Lower lobe of right lung (tissue), 2 donors: Measurements from ENCODE around the gene SH3RF1. TPM values are rescaled to one million over a fixed set of nuclear protein-coding genes. Genes with fewer than 3 reads are reported as not detected.
"Not testable (repeated sequence)": the region's sequence is repeated elsewhere in the genome, so short reads cannot be mapped to it uniquely, and the experiment has no call there.

ENCODE experiments used
- ATAC-seq, 2 donors: fragments of 200-7000 bp; cut with Tn5 transposase; one replicate each; pipeline ENCODE4 v1.9.1; 2020 to 2022; ENCODE audit warnings: mild to moderate bottlenecking in 2 of 2, moderate library complexity in 2 of 2
- DNase-seq: peaks from one replicate; pipeline ENCODE4 v3.0.0-alpha.2; 2020
- H3K27ac ChIP-seq: fragments of 200-600 bp; one replicate; pipeline ENCODE4 v1.8.0; 2022
- H3K27me3 ChIP-seq: fragments of 200-600 bp; one replicate; pipeline ENCODE4 v1.8.0; 2022; ENCODE audit warnings: low read depth
- H3K36me3 ChIP-seq: fragments of 200-600 bp; one replicate; pipeline ENCODE4 v1.8.0; 2022; ENCODE audit warnings: mild to moderate bottlenecking
- H3K4me1 ChIP-seq: fragments of 200-600 bp; one replicate; pipeline ENCODE4 v1.8.0; 2022
- H3K4me3 ChIP-seq: fragments of 200-600 bp; one replicate; pipeline ENCODE4 v1.8.0; 2022; ENCODE audit warnings: mild to moderate bottlenecking
- H3K9me3 ChIP-seq: fragments of 200-600 bp; one replicate; pipeline ENCODE4 v1.8.0; 2022
- intact Hi-C: fragments of 100-400 bp; cut with DNase I; formaldehyde crosslinking; loops from one replicate; pipeline ENCODE4 v1.11.0; 2022
- total RNA-seq: library from RNA; stranded (reverse); fragmentation: NEBNext Ultra II Directional; extraction: Animal tissue kit (Norgen Biotek cat#: 25700); gene quantifications from one replicate; pipeline ENCODE4 v1.2.1, GENCODE V29; 2021
- TF ChIP-seq, protein P1 (sequence below): fragments of 200-600 bp; IDR thresholded peaks from one replicate; pipeline ENCODE4 v1.8.0; 2022; ENCODE audit warnings: antibody characterized with exemption, mild to moderate bottlenecking
- donor health status: DM: no; HTN: yes; CAD: no; lungs with severe emphysema.

Gene SH3RF1
- total RNA-seq, 1 donor from 2014 or later: 34.2 TPM

DNA sequence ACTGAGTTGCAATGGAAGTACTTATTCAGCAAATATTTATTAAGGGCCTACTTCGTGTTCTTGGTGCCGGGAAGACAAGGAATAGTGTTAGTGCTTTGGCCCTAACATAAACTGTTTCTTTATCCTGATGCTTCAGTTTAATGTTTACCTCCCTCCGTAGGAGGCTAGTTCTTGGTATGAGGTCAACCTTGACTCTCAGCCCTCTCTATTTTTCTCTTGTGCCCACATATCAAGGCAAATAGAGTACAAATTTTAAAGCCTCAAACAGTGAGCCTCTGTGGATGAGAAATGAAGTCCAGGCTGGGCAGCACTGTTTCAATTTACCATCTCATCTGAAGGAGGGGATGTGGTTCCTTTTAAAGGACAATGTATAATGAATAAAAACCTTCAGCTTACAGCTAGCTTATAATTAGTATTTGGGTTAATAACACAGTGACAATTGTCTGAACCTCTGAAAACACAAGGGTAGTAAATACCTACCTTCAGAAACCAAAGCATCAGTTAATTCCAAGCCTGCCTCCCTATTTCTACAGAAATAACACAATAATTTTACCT lies 68.5 kb downstream of the SH3RF1 start:
- intact Hi-C loops: no loop called here
- H3K4me1 ChIP-seq: peaks cover 37% of the 10 kb centered on the region
- no peaks in the 10 kb centered on the region for H3K27me3 ChIP-seq
- no peaks in the 10 kb centered on the region for H3K9me3 ChIP-seq
- H3K27ac ChIP-seq: peak overlapping the region; percentile 22
- H3K36me3 ChIP-seq: no peaks in the 10 kb centered on the region
- TF ChIP-seq, protein P1, sequence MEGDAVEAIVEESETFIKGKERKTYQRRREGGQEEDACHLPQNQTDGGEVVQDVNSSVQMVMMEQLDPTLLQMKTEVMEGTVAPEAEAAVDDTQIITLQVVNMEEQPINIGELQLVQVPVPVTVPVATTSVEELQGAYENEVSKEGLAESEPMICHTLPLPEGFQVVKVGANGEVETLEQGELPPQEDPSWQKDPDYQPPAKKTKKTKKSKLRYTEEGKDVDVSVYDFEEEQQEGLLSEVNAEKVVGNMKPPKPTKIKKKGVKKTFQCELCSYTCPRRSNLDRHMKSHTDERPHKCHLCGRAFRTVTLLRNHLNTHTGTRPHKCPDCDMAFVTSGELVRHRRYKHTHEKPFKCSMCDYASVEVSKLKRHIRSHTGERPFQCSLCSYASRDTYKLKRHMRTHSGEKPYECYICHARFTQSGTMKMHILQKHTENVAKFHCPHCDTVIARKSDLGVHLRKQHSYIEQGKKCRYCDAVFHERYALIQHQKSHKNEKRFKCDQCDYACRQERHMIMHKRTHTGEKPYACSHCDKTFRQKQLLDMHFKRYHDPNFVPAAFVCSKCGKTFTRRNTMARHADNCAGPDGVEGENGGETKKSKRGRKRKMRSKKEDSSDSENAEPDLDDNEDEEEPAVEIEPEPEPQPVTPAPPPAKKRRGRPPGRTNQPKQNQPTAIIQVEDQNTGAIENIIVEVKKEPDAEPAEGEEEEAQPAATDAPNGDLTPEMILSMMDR: no peak
- H3K4me3 ChIP-seq: no peak overlapping the region
- DNase-seq: no peak
- ATAC-seq: peak in 1 of 2 donors; percentile 22

DNA sequence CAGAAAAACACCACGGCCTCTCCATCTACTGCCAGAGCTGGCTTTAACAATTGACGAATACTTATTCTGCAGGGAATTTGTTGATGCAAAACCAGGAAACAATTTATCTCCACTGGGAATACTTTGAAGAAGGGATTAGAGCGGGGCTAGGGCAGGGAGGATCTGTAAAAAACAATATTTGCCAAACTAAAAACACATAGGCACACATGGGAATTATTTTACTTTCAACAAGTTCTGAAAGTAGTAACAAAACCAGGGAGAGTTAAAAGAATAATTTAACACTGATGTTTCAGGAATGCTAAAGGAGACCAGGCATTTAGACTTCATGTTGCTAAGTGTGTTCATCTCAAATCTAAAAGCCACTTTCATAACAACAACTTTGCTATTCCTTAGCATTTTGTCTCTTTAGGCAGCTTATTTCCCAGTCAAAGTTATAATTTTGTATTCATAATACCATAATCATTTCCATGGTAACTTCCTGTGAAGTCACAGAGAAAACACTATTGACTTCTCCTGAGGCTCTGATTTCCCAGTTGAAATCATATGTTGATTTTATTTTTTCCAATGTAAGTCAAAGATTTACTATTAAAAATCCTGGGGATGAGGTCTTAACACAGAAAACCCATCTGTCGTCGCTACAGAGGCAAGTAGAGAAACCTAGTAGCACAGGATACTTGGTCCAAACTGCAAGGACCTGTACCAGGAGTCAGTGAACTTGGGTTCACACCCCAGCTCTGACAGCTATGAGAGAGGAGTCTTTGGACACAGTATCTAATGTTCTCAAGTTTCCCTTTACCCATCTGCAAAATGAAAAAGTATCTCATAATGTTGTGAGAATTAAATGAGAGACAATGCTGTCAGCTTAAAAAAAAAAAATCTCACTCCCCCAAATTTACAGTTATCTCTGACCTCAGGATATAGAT lies 69.3 kb downstream of the SH3RF1 start:
- H3K4me1 ChIP-seq: peaks cover 37% of the 10 kb centered on the region
- H3K9me3 ChIP-seq: no peaks in the 10 kb centered on the region
- DNase-seq: no peak
- no peaks in the 10 kb centered on the region for H3K36me3 ChIP-seq
- no peaks in the 10 kb centered on the region for H3K27me3 ChIP-seq
- intact Hi-C loops: no loop called here
- peak overlapping the region; percentile 22 for H3K27ac ChIP-seq
- TF ChIP-seq, protein P1: no peak
- no peak overlapping the region for H3K4me3 ChIP-seq
- peak in 1 of 2 donors; percentile 39 for ATAC-seq

DNA sequence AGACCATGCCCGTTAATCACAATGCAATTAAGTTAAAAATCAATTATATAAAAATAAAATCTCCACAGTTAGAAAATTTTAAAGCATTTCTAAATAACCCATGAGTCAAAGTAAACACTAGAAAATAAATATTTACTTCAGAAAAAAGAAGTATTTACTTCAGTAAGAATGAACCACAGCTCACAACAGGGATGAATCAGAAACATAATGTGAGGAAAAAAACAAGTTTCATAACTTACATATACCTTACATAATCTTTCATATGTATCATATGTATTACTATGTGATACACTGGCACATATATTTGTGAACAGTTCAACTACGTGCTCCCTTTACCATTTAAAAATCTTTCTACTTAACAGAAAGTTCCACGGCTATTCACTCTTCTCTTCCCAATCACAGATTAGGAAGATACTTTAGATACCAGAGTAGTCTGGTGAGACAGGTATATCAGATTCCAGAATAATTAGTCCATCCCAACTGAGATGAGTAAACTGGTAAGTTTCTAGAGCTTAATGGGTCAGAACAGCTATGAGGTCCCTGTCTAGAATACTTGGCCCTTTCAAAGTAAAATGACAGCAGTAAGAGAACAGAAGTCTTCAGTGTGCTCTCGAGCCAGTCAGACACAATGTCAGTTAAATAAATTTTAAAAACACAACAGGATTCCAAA lies 70.3 kb downstream of the SH3RF1 start:
- no peaks in the 10 kb centered on the region for H3K9me3 ChIP-seq
- TF ChIP-seq, protein P1: no peak
- H3K4me1 ChIP-seq: peaks cover 37% of the 10 kb centered on the region
- intact Hi-C loops: no loop called here
- no peak for ATAC-seq
- peak overlapping the region; percentile 4 for H3K27ac ChIP-seq
- DNase-seq: no peak
- H3K36me3 ChIP-seq: no peaks in the 10 kb centered on the region
- no peak overlapping the region for H3K4me3 ChIP-seq
- no peaks in the 10 kb centered on the region for H3K27me3 ChIP-seq

DNA sequence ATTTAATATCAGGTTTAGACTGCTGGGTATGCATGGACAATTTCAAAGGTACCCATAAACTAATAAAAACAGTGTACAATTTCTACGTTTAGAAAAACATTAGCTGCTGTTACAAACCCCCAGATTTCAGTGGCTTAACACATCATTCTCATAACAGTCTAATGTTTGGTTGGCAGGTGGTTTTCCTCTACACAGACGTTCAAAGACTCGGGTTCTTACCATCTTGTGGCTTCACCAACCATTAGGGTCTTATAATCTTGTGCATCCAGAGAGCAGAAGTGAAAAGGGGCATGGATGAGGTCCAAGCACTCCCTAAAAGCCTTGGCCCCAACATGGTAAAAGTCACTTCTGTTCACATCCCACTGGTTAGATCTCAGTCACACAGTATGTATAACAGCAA lies 71.6 kb downstream of the SH3RF1 start:
- ATAC-seq: no peak
- no peak overlapping the region for H3K27ac ChIP-seq
- no peak overlapping the region for H3K4me3 ChIP-seq
- no peaks in the 10 kb centered on the region for H3K27me3 ChIP-seq
- TF ChIP-seq, protein P1: no peak
- H3K36me3 ChIP-seq: no peaks in the 10 kb centered on the region
- no peak for DNase-seq
- H3K9me3 ChIP-seq: peaks cover 6% of the 10 kb centered on the region
- intact Hi-C loops: no loop called here
- peaks cover 31% of the 10 kb centered on the region for H3K4me1 ChIP-seq

DNA sequence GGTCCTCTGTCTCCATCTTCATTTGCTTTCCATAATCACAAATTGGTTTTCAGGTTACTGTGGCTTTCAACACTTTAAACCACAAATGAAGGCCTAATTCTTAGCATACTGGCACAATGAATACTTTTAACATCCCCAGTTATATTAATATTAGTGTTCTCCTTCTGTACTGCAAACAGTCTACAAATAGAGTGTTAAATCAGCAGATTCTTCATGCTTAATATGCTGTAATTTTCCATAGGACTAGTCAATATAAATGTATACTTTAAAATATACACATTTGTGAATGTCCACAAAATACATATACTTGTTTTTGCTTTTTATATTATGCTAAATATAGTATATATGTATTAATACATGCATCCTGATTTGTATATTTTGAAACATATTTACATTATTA lies 72.6 kb downstream of the SH3RF1 start:
- no peak overlapping the region for H3K4me3 ChIP-seq
- H3K9me3 ChIP-seq: peaks cover 6% of the 10 kb centered on the region
- ATAC-seq (no peak), DNase-seq (no peak)
- peaks cover 30% of the 10 kb centered on the region for H3K4me1 ChIP-seq
- intact Hi-C loops: no loop called here
- TF ChIP-seq, protein P1: no peak
- H3K27me3 ChIP-seq: no peaks in the 10 kb centered on the region
- no peaks in the 10 kb centered on the region for H3K36me3 ChIP-seq
- H3K27ac ChIP-seq: no peak overlapping the region

- H3K4me3 ChIP-seq, intact Hi-C loops: not testable (repeated sequence)
Measured at GRCh38 chr4:169197206-169197605, 73.5 kb downstream of the SH3RF1 start.

More at GRCh38 chr4:169197206-169197605, 73.5 kb downstream of the SH3RF1 start:
- ATAC-seq, H3K36me3 ChIP-seq, DNase-seq, H3K27ac ChIP-seq, H3K27me3 ChIP-seq, H3K9me3 ChIP-seq: not testable (repeated sequence)
- H3K4me1 ChIP-seq: peaks cover 20% of the 10 kb centered on the region
